ENCODE results near the gene TMEM126A.
"Not testable (repeated sequence)": the region's sequence is repeated elsewhere in the genome, so short reads cannot be mapped to it uniquely, and the experiment has no call there.

Gene TMEM126A

DNA sequence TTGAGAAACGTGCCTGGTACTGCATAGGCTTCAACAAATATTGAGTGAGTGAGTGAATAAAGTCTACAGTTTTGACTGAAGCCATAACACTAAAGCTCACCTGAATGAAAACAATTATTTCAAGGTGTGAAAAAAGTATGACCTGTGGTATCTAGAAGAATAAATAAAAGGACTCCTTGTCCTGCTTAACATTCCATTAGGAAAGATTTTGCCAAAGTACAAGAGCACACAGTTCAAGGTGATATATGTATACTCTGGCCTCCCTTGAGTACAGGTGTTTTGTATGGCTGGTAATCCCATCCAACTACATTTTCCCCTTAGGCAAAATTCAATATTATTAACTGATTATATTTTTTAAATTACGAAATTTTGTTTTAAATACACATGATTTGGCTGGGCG is 18.9 kb downstream of the TMEM126A start:
- Histone ChIP-seq H3K23ac (ENCODE audit: low read length) (no peak overlapping the region), H3K4ac (ENCODE audit: low read depth, low read length) (no peak overlapping the region), H3K9ac (ENCODE audit: low read length) (no peak overlapping the region), H3K4me1 (ENCODE audit: control insufficient read depth, low read depth, low read length) (no peaks in the 10 kb centered on the region), H3K36me3 (ENCODE audit: control insufficient read depth, insufficient read depth, low read length) (no peaks in the 10 kb centered on the region), H3K56ac (ENCODE audit: low read length) (no peak overlapping the region), H3K27ac (ENCODE audit: low read depth, low read length) (no peak overlapping the region), H2BK15ac (replicated peaks; ENCODE audit: low read depth) (no peak overlapping the region), H4K5ac (ENCODE audit: low read length) (no peak overlapping the region), H3K4me3 (ENCODE audit: low read length) (no peak overlapping the region), H2BK120ac (ENCODE audit: low read depth, low read length) (no peak overlapping the region), H3K79me2 (ENCODE audit: control insufficient read depth, insufficient read depth, low read length) (peaks cover 29% of the 10 kb centered on the region), H3K79me1 (ENCODE audit: low read length) (no peaks in the 10 kb centered on the region), H3K18ac (ENCODE audit: low read length) (no peak overlapping the region), H3K4me2 (ENCODE audit: low read length) (no peak overlapping the region), H2BK5ac (ENCODE audit: low read length) (no peak overlapping the region), H4K8ac (ENCODE audit: low read depth, low read length) (no peak overlapping the region), H3K27me3 (ENCODE audit: insufficient read depth, low read length, poor library complexity) (no peaks in the 10 kb centered on the region), H2AK5ac (ENCODE audit: low read length) (no peak overlapping the region)
- WGBS (ENCODE audit: extremely low coverage, insufficient coverage, low lambda C conversion rate): no CpG with 5 or more reads among the region's 3 CpGs
- no peak for DNase-seq

DNA sequence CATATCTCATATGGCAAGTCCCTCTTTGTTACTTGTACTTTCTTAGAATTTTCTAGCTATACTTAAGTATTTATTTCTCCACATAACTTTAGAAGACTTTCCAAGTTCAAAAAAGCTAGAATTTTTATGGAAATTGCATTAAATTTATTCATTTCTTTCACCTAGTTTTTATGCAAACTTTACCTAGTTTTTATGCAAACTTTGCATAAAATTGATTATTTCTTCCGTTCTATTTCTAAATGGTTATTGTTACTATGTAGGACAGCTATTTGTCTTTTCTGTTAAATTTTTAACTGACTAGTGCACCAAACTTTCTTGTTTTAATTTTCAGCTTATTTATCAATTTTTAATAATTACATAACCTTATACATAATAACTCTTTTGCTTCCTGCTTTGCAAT is 20.4 kb downstream of the TMEM126A start:
- WGBS (ENCODE audit: extremely low coverage, insufficient coverage, low lambda C conversion rate): no CpG with 5 or more reads among the region's 1 CpG

DNA sequence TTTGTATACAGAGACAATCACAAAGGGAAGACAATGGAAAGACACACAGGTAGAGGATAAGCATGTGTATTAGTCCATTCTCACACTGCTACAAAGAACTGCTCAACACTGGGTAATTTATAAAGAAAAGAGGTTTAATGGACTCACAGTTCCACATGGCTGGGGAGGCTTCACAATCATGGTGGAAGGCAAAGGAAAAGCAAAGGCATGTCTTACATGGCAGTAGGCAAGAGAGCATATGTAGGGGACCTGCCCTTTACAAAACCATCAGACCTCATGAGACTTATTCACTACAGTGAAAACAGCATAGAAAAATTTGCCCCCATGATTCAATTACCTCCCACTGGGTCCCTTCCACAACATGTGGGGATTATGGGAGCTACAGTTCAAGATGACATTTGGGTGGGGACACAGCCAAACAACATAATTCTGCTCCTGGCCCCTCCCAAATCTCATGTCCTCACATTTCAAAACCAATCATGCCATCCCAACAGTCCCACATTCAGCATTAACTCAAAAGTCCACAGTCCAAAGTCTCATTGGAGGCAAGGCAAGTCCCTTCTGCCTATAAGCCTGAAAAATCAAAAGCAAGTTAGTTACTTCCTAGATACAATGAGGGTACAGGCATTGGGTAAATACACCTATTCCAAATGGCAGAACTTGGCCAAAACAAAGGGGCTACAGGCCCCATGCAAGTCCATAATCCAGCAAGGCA is 23.3 kb downstream of the TMEM126A start:
- not testable (repeated sequence) for H3K18ac ChIP-seq (ENCODE audit: low read length); H3K4ac ChIP-seq (ENCODE audit: low read depth, low read length); H3K36me3 ChIP-seq (ENCODE audit: control insufficient read depth, insufficient read depth, low read length); H3K9ac ChIP-seq (ENCODE audit: low read length); H2BK120ac ChIP-seq (ENCODE audit: low read depth, low read length); H3K4me1 ChIP-seq (ENCODE audit: control insufficient read depth, low read depth, low read length); H3K27me3 ChIP-seq (ENCODE audit: insufficient read depth, low read length, poor library complexity); H3K23ac ChIP-seq (ENCODE audit: low read length); H3K4me3 ChIP-seq (ENCODE audit: low read length); H2BK5ac ChIP-seq (ENCODE audit: low read length); H2BK15ac ChIP-seq (replicated peaks; ENCODE audit: low read depth); H2AK5ac ChIP-seq (ENCODE audit: low read length); H3K27ac ChIP-seq (ENCODE audit: low read depth, low read length); H3K4me2 ChIP-seq (ENCODE audit: low read length); H4K5ac ChIP-seq (ENCODE audit: low read length); H3K56ac ChIP-seq (ENCODE audit: low read length); DNase-seq; H3K79me2 ChIP-seq (ENCODE audit: control insufficient read depth, insufficient read depth, low read length); H3K79me1 ChIP-seq (ENCODE audit: low read length); H4K8ac ChIP-seq (ENCODE audit: low read depth, low read length)

More for the DNA sequence above, 20.4 kb downstream of the TMEM126A start:
- Histone ChIP-seq H3K56ac (ENCODE audit: low read length) (no peak overlapping the region), H2BK5ac (ENCODE audit: low read length) (no peak overlapping the region), H2BK120ac (ENCODE audit: low read depth, low read length) (no peak overlapping the region), H3K79me2 (ENCODE audit: control insufficient read depth, insufficient read depth, low read length) (peaks cover 17% of the 10 kb centered on the region), H3K18ac (ENCODE audit: low read length) (no peak overlapping the region), H2AK5ac (ENCODE audit: low read length) (no peak overlapping the region), H3K27me3 (ENCODE audit: insufficient read depth, low read length, poor library complexity) (no peaks in the 10 kb centered on the region), H3K4ac (ENCODE audit: low read depth, low read length) (no peak overlapping the region), H3K79me1 (ENCODE audit: low read length) (no peaks in the 10 kb centered on the region), H2BK15ac (replicated peaks; ENCODE audit: low read depth) (no peak overlapping the region), H3K4me3 (ENCODE audit: low read length) (no peak overlapping the region), H3K4me2 (ENCODE audit: low read length) (no peak overlapping the region), H3K27ac (ENCODE audit: low read depth, low read length) (no peak overlapping the region), H3K9ac (ENCODE audit: low read length) (no peak overlapping the region), H3K23ac (ENCODE audit: low read length) (no peak overlapping the region), H4K8ac (ENCODE audit: low read depth, low read length) (no peak overlapping the region), H4K5ac (ENCODE audit: low read length) (no peak overlapping the region), H3K4me1 (ENCODE audit: control insufficient read depth, low read depth, low read length) (no peaks in the 10 kb centered on the region), H3K36me3 (ENCODE audit: control insufficient read depth, insufficient read depth, low read length) (no peaks in the 10 kb centered on the region)
- DNase-seq: no peak

DNA sequence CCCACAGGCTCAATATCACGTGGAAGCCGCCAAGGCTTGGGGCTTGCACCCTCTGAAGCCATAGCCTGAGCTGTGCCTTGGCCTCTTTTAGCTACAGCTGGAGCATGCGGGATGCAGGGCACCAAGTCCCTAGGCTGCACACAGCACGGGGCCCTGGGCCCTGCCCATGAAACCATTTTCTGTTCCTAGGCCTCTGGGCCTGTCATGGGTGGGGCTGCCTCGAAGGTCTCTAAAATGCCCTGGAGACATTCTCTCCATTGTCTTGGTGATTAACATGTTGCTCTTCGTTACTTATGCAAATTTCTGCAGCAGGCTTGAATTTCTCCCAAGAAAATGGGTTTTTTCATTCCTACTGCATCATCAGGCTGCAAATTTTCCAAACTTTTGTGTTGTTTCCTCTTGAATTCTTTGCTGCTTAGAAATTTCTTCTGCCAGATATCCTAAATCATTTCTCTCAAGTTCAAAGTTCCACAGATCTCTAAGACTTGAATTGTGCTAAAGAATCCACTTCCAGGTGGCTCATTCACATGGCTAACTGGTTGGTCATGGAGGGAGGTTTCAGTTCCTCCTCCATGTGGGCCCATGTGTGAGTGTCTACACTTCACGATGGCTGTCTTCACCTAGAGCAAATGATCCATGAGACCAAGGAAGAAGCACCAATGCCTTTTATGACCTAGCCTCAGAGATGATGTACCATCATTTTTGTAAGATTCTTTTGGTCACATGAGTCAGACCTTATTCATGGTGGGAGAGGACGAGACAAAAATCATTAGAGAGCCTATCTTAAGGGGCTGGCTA is 24.5 kb downstream of the TMEM126A start:
- Histone ChIP-seq H3K27ac (ENCODE audit: low read depth, low read length) (no peak overlapping the region), H3K79me2 (ENCODE audit: control insufficient read depth, insufficient read depth, low read length) (no peaks in the 10 kb centered on the region), H3K23ac (ENCODE audit: low read length) (no peak overlapping the region), H3K9ac (ENCODE audit: low read length) (no peak overlapping the region), H3K18ac (ENCODE audit: low read length) (no peak overlapping the region), H3K4ac (ENCODE audit: low read depth, low read length) (no peak overlapping the region), H2AK5ac (ENCODE audit: low read length) (no peak overlapping the region), H2BK15ac (replicated peaks; ENCODE audit: low read depth) (no peak overlapping the region), H4K5ac (ENCODE audit: low read length) (no peak overlapping the region), H3K4me1 (ENCODE audit: control insufficient read depth, low read depth, low read length) (no peaks in the 10 kb centered on the region), H3K79me1 (ENCODE audit: low read length) (no peaks in the 10 kb centered on the region), H2BK5ac (ENCODE audit: low read length) (no peak overlapping the region), H3K56ac (ENCODE audit: low read length) (no peak overlapping the region), H3K4me2 (ENCODE audit: low read length) (no peak overlapping the region), H3K4me3 (ENCODE audit: low read length) (no peak overlapping the region), H3K36me3 (ENCODE audit: control insufficient read depth, insufficient read depth, low read length) (no peaks in the 10 kb centered on the region), H2BK120ac (ENCODE audit: low read depth, low read length) (no peak overlapping the region), H4K8ac (ENCODE audit: low read depth, low read length) (no peak overlapping the region), H3K27me3 (ENCODE audit: insufficient read depth, low read length, poor library complexity) (no peaks in the 10 kb centered on the region)
- DNase-seq: no peak
- no CpG with 5 or more reads among the region's 8 CpGs for WGBS (ENCODE audit: extremely low coverage, insufficient coverage, low lambda C conversion rate)

DNA sequence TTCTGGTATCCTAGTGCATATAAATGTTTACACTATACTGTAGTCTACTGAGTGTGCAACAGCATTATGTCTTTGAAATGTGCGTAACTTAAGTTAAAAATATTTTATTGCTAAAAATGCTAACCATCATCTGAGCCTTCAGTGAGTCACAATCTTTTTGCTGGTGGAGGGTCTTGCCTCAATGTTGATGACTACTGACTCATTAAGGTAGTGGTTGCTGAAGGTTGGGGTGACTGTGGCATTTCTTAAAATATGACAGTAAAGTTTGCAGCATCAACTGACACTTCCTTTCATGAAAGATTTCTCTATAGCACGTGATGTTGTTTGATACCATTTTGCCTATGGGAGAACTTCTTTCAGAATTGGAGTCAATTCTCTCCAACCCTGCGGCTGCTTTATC is 25.6 kb downstream of the TMEM126A start:
- no peak overlapping the region for H2BK5ac ChIP-seq (ENCODE audit: low read length)
- H3K27me3 ChIP-seq (ENCODE audit: insufficient read depth, low read length, poor library complexity): peaks cover 2% of the 10 kb centered on the region
- H3K36me3 ChIP-seq (ENCODE audit: control insufficient read depth, insufficient read depth, low read length): no peaks in the 10 kb centered on the region
- H3K4me2 ChIP-seq (ENCODE audit: low read length): no peak overlapping the region
- no CpG with 5 or more reads among the region's 3 CpGs for whole genome bisulfite sequencing (ENCODE audit: extremely low coverage, insufficient coverage, low lambda C conversion rate)
- H3K9ac ChIP-seq (ENCODE audit: low read length): no peak overlapping the region
- H3K79me2 ChIP-seq (ENCODE audit: control insufficient read depth, insufficient read depth, low read length): no peaks in the 10 kb centered on the region
- no peak overlapping the region for H2BK120ac ChIP-seq (ENCODE audit: low read depth, low read length)
- H3K23ac ChIP-seq (ENCODE audit: low read length): no peak overlapping the region
- no peak overlapping the region for H2BK15ac ChIP-seq (replicated peaks; ENCODE audit: low read depth)
- H4K8ac ChIP-seq (ENCODE audit: low read depth, low read length): no peak overlapping the region
- H3K4me1 ChIP-seq (ENCODE audit: control insufficient read depth, low read depth, low read length): no peaks in the 10 kb centered on the region
- no peak overlapping the region for H3K56ac ChIP-seq (ENCODE audit: low read length)
- no peaks in the 10 kb centered on the region for H3K79me1 ChIP-seq (ENCODE audit: low read length)
- no peak overlapping the region for H3K18ac ChIP-seq (ENCODE audit: low read length)
- no peak overlapping the region for H2AK5ac ChIP-seq (ENCODE audit: low read length)
- H3K4me3 ChIP-seq (ENCODE audit: low read length): no peak overlapping the region
- H4K5ac ChIP-seq (ENCODE audit: low read length): no peak overlapping the region
- H3K4ac ChIP-seq (ENCODE audit: low read depth, low read length): no peak overlapping the region
- H3K27ac ChIP-seq (ENCODE audit: low read depth, low read length): no peak overlapping the region
- DNase-seq: no peak
